RWPE1 (cell line): ENCODE data around the gene TRPM5.

ENCODE experiments used
- CTCF ChIA-PET: fragments of 350-600 bp; sonication (Branson Sonifier 250); formaldehyde crosslinking; extraction: SDS; loops from one replicate; lab custom pipeline; 2021; lab: Yijun Ruan, JAX
- POLR2A ChIA-PET: fragments of 400-600 bp; formaldehyde crosslinking; extraction: SDS; loops from one replicate; lab custom pipeline; 2020; ENCODE audit warnings: antibody characterized with exemption; ENCODE audit not compliant: low non-redundant PET; lab: Yijun Ruan, JAX
- DNase-seq: peaks from one replicate; pipeline ENCODE4 v3.0.0; 2012; ENCODE audit warnings: low spot score
- H3K27ac ChIP-seq: fragments of 450-650 bp; 2 replicates; pipeline ENCODE4 v1.5.1; 2017
- CTCF ChIP-seq: fragments of 450-650 bp; conservative IDR thresholded peaks from 2 replicates; pipeline ENCODE4 v1.5.1; 2017; ENCODE audit warnings: low read depth, mild to moderate bottlenecking

TRPM5 gene

GRCh38 chr11:2415171-2415570, 29.1 kb downstream of the TRPM5 start:
- TF ChIP-seq CTCF = no peak
- no peak for DNase-seq
- no peak overlapping the region for H3K27ac ChIP-seq
- CTCF ChIA-PET = interaction anchor here (1.7 kb wide), 1 partner anchor 110 kb away, joined by 9 read pairs; no protein-coding TSS in a partner anchor
- POLR2A ChIA-PET = no interaction called here

GRCh38 chr11:2414616-2415015, 29.7 kb downstream of the TRPM5 start:
- CTCF ChIA-PET = no interaction called here
- POLR2A ChIA-PET = no interaction called here
- no peak for TF ChIP-seq CTCF
- no peak overlapping the region for H3K27ac ChIP-seq
- DNase-seq = no peak

GRCh38 chr11:2413742-2414579, 30.4 kb downstream of the TRPM5 start:
- CTCF ChIA-PET = no interaction called here
- POLR2A ChIA-PET = no interaction called here
- TF ChIP-seq CTCF = no peak
- H3K27ac ChIP-seq = no peak overlapping the region
- DNase-seq = no peak

GRCh38 chr11:2412323-2412722, 32.0 kb downstream of the TRPM5 start:
- no peak for DNase-seq
- ChIA-PET CTCF (interaction anchor here (7.1 kb wide), 1 partner anchor 8 kb away, joined by 36 read pairs; no protein-coding TSS in a partner anchor), POLR2A (no interaction called here)
- TF ChIP-seq CTCF = no peak
- H3K27ac ChIP-seq = no peak overlapping the region

- DNase-seq = no peak
- POLR2A ChIA-PET = no interaction called here
- H3K27ac ChIP-seq = no peak overlapping the region
- CTCF ChIA-PET = interaction anchor here (0.6 to 7.1 kb wide), 2 partner anchors 8 to 158 kb away, joined by 3 to 36 read pairs; no protein-coding TSS in a partner anchor
- TF ChIP-seq CTCF = no peak
Observed at GRCh38 chr11:2411446-2412305, 32.6 kb downstream of the TRPM5 start.

- no peak overlapping the region for H3K27ac ChIP-seq
- TF ChIP-seq CTCF = no peak
- ChIA-PET CTCF (interaction anchor here (7.1 kb wide), 1 partner anchor 9 kb away, joined by 36 read pairs; no protein-coding TSS in a partner anchor), POLR2A (no interaction called here)
- no peak for DNase-seq
Observed at GRCh38 chr11:2410616-2411015, 33.7 kb downstream of the TRPM5 start.
